ENCODE measurements around the gene VAV2. TPM values are rescaled to one million over a fixed set of nuclear protein-coding genes. Genes with fewer than 3 reads are reported as not detected.

Gene VAV2
- total and polyA plus RNA-seq, 2 of the 4 experiments (the other 2 are of a cell fraction): 10.8 to 13.4 TPM

DNA sequence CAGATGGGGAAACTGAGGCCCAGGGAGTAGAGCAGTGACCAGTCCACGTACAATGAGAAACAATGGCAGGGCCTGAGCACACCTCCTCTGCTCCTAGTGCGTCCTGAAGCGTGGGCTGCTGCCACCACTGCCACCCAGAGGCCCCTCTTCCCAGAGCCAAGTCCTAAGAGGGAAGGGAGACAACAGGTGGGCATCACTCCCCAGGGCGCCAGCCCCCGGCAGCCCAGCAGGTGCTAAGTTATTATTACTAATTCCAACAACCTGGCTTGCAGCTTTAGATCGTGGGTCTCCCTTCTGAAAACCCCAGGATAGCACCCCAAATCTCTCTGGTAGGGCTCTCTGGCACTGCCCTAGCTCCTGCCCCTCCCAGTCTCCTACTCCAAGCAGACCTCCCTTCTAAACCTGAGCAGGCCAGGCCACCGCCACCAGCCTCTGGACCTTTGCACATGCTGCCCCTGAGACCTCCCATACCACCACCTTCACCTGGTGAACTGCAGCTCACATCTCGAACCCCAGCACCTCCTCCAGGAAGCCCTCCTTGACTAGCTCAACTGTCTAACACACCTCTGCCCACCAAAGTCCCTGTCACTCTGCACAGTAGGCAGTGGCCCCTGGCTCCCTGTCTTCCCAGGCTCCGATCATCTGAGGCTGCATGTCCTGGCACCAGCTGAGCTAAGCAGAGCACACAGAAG lies 65.8 kb downstream of the VAV2 start:
- H3K56ac ChIP-seq (ENCODE audit: extremely low read depth, insufficient read depth, low read length): no peak overlapping the region
- BruUV-seq (replicated peaks): no TSS peak
- no peak overlapping the region for H3K4me2 ChIP-seq (ENCODE audit: low read depth, low read length)
- dilution Hi-C loops (cut with HindIII; ENCODE audit: low sequenced_read_pairs, unreplicated experiment): no loop called here
- WGBS, 2 experiments (ENCODE audit: extremely low coverage in 2 of 2, insufficient read length in 1 of 2): 96% methylated on average over 4 of the region's 9 CpGs; no CpG with 5 or more reads in 1 of the 2 experiments
- ATAC-seq (ENCODE audit: low read depth): no peak
- ChIA-PET POLR2A (ENCODE audit: unreplicated experiment) (no interaction called here), CTCF (interaction anchor here (0.6 kb wide), 1 partner anchor 24 kb away, joined by 4 read pairs; no protein-coding TSS in a partner anchor)
- no peak overlapping the region for H3K18ac ChIP-seq (ENCODE audit: low read depth, low read length)
- H3K27ac ChIP-seq (ENCODE audit: insufficient read depth, low read length): no peak overlapping the region
- no peak overlapping the region for H2BK20ac ChIP-seq (ENCODE audit: low read depth, low read length)
- no peak overlapping the region for H2AFZ ChIP-seq (replicated peaks; ENCODE audit: low read length, poor library complexity)
- H3K27me3 ChIP-seq (ENCODE audit: control insufficient read depth, insufficient read depth, low read length): no peaks in the 10 kb centered on the region
- H3K79me1 ChIP-seq (ENCODE audit: low read depth in 1 of 2, low read length in 2 of 2): peaks cover 34 to 79% of the 10 kb centered on the region in 2 experiments
- peaks cover 66% of the 10 kb centered on the region for H4K20me1 ChIP-seq (ENCODE audit: insufficient read depth, low read length)
- H3K14ac ChIP-seq (replicated peaks; ENCODE audit: low read depth, low read length): no peak overlapping the region; the same call in 1 of the 2 replicates
- H2AK9ac ChIP-seq (replicated peaks; ENCODE audit: low read depth, low read length, poor library complexity): no peak overlapping the region
- H3K4me1 ChIP-seq (ENCODE audit: control insufficient read depth, insufficient read depth, low read length): no peaks in the 10 kb centered on the region
- no peak overlapping the region for H3K23ac ChIP-seq (ENCODE audit: low read depth, low read length)
- no peaks in the 10 kb centered on the region for H3K9me3 ChIP-seq (ENCODE audit: control insufficient read depth, insufficient read depth, low read length)
- no peak overlapping the region for H2AK5ac ChIP-seq (ENCODE audit: low read depth, low read length)
- H2BK5ac ChIP-seq (ENCODE audit: low read depth, low read length, poor library complexity, severe bottlenecking): no peak overlapping the region
- intact Hi-C loops (cut with micrococcal nuclease): no loop called here
- H3K9me1 ChIP-seq (ENCODE audit: insufficient read depth, low read length): no peaks in the 10 kb centered on the region
- H2BK120ac ChIP-seq (ENCODE audit: low read depth, low read length): no peak overlapping the region
- in situ Hi-C loops (cut with MboI; ENCODE audit: low sequenced_read_pairs): no loop called here
- no peak overlapping the region for H3K9ac ChIP-seq (ENCODE audit: low read depth, low read length)
- no peak for DNase-seq
- H3K4me3 ChIP-seq (ENCODE audit: insufficient read depth, low read depth, low read length): no peak overlapping the region
- H3K36me3 ChIP-seq (ENCODE audit: control insufficient read depth, insufficient read depth, low read length): peaks cover 1% of the 10 kb centered on the region; the same call in 1 of the 2 replicates
- H4K5ac ChIP-seq (ENCODE audit: low read depth, low read length): no peak overlapping the region
- H4K91ac ChIP-seq (ENCODE audit: insufficient read depth, low read depth, low read length): no peak overlapping the region
- H2BK15ac ChIP-seq (ENCODE audit: low read depth, low read length): no peak overlapping the region
- TF ChIP-seq CEBPB (IDR thresholded peaks at IDR 0.05; ENCODE audit: low read depth, low read length) (no peak), NFE2L2 (IDR thresholded peaks at IDR 0.05; ENCODE audit: low read depth, low read length) (no peak), CHD1 (IDR thresholded peaks at IDR 0.05; ENCODE audit: low read depth, low read length) (no peak), RCOR1 (IDR thresholded peaks at IDR 0.05; ENCODE audit: insufficient replicate concordance, low read length) (no peak), MXI1 (IDR thresholded peaks at IDR 0.05; ENCODE audit: borderline replicate concordance, low read depth, low read length) (no peak), RFX5 (IDR thresholded peaks at IDR 0.05; ENCODE audit: low read depth, low read length) (no peak), POLR2A (IDR thresholded peaks at IDR 0.05; ENCODE audit: low read depth, low read length) (no peak), SMC3 (IDR thresholded peaks at IDR 0.05; ENCODE audit: low read depth, low read length) (no peak), BHLHE40 (IDR thresholded peaks at IDR 0.05; ENCODE audit: low read depth, low read length) (no peak), MAZ (IDR thresholded peaks at IDR 0.05; ENCODE audit: borderline replicate concordance, low read depth, low read length) (no peak), FOS (IDR thresholded peaks at IDR 0.05; ENCODE audit: low read depth, low read length) (no peak)
- TF ChIP-seq, protein P1, sequence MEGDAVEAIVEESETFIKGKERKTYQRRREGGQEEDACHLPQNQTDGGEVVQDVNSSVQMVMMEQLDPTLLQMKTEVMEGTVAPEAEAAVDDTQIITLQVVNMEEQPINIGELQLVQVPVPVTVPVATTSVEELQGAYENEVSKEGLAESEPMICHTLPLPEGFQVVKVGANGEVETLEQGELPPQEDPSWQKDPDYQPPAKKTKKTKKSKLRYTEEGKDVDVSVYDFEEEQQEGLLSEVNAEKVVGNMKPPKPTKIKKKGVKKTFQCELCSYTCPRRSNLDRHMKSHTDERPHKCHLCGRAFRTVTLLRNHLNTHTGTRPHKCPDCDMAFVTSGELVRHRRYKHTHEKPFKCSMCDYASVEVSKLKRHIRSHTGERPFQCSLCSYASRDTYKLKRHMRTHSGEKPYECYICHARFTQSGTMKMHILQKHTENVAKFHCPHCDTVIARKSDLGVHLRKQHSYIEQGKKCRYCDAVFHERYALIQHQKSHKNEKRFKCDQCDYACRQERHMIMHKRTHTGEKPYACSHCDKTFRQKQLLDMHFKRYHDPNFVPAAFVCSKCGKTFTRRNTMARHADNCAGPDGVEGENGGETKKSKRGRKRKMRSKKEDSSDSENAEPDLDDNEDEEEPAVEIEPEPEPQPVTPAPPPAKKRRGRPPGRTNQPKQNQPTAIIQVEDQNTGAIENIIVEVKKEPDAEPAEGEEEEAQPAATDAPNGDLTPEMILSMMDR (conservative IDR thresholded peaks at IDR 0.05; ENCODE audit: low read depth, low read length): no peak
- TF ChIP-seq, protein P2, sequence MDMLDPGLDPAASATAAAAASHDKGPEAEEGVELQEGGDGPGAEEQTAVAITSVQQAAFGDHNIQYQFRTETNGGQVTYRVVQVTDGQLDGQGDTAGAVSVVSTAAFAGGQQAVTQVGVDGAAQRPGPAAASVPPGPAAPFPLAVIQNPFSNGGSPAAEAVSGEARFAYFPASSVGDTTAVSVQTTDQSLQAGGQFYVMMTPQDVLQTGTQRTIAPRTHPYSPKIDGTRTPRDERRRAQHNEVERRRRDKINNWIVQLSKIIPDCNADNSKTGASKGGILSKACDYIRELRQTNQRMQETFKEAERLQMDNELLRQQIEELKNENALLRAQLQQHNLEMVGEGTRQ (IDR thresholded peaks at IDR 0.05; ENCODE audit: low read depth, low read length): no peak
- TF ChIP-seq, protein P3, sequence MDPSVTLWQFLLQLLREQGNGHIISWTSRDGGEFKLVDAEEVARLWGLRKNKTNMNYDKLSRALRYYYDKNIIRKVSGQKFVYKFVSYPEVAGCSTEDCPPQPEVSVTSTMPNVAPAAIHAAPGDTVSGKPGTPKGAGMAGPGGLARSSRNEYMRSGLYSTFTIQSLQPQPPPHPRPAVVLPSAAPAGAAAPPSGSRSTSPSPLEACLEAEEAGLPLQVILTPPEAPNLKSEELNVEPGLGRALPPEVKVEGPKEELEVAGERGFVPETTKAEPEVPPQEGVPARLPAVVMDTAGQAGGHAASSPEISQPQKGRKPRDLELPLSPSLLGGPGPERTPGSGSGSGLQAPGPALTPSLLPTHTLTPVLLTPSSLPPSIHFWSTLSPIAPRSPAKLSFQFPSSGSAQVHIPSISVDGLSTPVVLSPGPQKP (IDR thresholded peaks at IDR 0.05; ENCODE audit: borderline replicate concordance, low read depth, low read length): no peak
- H3K4ac ChIP-seq (ENCODE audit: low read depth, low read length): no peak overlapping the region
- H4K8ac ChIP-seq (ENCODE audit: low read depth in 2 of 2, low read length in 2 of 2): no peak overlapping the region
